Stimulated activated CD8-positive, alpha-beta memory T cell treated with anti-CD3 and anti-CD28 coated beads, Interleukin-2, amount 100 ng/mL, for 48 hours (primary cell): ENCODE data around the gene ZFYVE28.
"Not testable (repeated sequence)": the region's sequence is repeated elsewhere in the genome, so short reads cannot be mapped to it uniquely, and the experiment has no call there.

Experiments used
- DNase-seq, 2 donors: peaks; one replicate each; pipeline ENCODE4 v3.0.0-alpha.2; 2020; ENCODE audit warnings: low read depth in 2 of 2

ZFYVE28 gene

DNA sequence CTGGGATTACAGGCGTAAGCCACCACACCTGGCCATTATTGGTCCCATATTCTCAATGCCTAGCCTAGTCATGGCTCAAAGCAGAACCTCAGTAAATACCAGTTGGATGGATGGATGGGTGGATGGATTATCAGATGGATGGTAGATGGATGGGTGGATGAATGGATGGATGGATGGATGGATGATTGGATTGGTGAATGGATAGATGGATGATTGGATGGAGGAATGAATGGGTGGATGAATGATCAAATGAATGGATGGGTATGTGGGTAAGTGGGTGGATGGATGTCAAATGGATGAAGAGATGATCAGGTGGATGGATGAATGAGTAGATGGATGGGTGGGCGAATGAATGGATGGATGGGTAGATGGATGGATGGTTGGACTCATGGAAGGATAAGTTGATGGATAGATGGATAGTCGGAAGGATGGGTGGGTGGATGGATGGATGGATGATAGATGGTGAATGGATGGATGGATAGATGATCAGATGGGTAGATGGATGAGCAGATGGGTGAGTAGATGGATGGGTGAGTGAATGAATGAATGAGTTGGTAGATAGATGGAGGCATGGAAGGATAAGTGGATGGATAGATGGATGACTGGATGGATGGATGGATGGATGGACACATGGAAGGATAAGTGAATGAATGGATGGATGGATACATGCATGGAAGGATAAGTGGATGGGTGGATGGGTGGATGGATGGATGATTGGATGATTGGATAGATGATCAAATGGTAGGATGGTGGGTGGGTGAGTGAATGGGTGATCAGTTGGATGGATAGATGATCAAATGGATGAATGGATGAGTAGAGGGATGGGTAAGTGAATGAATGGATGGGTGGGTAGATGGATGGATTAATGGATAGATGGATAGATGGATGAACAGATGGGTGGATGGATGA is 28.5 kb upstream of the ZFYVE28 start:
- no peak for DNase-seq

DNA sequence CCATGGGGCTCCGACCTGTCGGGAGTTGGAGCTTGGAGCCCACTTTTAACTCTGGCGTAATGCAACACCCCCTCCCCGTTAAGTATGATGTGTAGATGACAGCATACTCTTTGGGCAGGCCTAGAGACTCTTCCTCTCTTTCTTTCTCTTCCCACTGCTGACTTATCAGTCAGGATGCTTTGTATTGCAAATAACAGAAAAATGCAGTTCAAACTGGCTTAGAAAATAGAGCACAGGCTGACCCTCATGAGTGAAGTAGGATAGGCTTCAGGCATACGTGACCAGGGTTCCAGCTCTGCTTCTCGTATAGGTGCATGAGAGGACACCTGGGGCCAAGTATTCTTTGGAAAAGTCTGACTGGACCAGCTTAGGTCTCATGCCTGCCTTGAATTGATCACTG is 27.1 kb upstream of the ZFYVE28 start:
- DNase-seq = no peak

DNA sequence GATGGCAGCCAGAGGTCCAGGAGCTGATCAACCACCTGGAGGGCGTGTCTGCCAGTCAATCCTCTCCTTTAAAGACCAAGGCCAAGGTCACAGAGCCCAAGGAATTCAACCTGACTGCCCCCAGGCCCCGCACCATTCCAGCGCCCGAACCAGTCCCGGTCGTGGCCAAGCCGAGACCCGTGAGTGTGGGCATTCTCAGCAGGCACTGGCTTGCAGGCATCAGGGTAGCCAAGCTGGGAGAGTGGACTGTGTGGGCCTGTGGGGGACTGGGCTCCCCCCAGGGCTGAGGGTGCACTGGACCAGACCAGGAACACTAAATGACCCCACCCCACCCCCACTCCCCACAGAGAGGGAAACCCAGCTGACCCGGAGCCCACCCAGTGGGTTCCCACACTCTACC is 26.7 kb upstream of the ZFYVE28 start:
- DNase-seq = no peak

DNA sequence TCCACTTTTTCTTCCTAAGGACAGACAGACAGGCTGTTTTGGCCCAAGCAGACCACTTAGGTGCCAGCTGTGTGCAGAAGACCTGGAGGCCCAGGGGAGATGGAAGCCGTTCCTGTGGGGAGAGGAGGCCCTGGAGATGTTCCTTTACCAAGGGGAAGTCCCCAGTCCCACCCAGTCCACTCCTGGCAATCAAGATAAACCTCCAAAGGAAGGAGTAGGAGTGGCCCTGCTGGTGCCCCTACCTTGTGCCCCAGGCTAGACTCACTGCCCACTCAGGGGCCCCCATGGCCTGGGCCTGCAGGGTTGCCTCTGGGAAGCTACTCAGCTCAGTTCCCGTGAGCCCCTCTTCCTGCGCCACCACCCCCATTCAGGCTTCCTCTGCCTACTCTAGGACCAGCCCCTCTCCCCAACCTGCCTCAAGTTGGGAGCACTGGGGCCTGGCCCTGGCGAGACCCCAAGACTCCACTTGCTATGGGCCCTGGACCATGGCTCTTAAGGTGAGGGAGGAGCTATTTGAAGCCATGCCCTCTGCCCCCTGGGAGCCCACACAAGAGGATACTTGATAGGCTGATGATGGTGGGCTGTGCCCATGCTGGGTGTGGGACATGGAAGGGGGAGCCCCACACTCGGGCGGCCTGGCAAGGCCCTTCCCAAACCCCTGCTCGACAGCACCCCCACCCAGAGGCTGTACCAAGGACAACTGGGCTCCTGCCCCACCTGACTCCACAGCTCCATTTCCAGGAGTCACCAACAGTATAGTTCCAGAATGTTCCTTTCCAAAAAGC is 25.7 kb upstream of the ZFYVE28 start:
- no peak for DNase-seq

DNA sequence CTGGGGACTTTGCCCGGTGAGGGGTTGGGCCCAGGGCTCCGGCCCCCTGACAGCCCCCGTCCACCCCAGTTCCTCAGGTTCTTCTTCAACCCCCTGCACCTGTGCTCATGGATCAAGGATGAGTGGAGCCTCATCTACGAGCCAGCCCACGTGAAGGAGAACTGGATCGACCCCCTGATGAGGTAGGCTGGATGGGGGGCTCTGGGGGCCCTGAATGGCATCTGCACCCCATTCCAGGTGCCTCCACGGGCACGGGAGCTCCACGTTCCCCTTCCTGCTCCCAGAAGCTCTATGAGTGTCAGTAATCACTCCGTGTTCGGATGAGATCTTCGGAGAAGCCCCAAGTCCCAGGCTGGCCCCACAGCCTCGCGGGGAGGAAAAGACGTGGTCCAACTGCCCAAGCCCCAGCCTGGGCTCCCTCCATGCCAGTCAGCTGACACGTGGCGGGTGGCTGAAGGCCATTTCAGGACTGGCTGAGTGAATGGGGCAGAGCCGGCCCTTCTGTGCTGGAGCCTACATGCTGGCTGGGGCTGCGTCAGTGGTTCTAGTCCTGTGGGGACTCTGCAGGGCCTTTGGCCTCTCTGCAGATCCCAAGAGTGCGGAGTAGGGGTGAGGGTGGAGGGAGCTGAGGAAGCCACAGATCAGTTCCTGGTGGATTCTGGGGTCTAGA is 24.8 kb upstream of the ZFYVE28 start:
- DNase-seq = no peak

DNA sequence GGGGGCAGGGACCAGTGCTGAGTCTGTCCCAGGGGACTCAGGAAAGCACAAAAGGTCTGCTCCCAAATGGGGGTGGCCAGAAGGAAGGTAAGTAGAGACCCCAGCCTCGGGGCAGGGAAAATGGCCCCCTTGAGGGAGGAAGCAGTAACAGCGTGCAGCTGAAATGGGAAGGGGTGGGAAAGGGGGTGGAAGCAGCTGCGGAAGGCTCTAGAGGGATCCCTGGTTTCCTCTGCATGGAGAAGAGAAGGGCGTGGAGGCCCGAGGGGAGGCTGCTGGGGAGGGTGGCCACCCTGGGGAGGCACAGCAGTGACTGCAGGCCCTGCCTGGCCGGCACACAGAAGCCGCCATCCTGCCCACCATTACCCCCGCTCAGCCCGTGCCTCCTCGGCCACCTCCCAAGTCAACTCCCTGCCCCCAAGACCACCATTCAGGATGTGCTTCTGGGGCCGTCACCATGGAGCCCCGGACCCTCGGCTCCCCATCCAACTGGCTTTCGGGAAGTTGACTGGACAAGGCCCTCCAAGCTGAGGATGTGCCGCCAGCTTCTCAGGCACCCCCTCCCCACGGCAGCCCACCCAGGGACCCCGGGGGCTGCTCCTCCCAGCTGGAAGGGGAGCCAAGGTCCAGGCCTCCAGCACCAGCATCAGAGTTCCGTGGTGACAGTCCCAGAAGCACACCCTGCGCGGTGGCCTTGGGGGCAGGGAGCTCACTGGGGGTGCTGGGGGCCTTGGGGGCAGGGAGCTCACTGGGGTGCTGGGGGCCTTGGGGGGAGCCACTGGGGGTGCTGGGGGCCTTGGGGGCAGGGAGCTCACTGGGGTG is 23.9 kb upstream of the ZFYVE28 start:
- no peak for DNase-seq

DNA sequence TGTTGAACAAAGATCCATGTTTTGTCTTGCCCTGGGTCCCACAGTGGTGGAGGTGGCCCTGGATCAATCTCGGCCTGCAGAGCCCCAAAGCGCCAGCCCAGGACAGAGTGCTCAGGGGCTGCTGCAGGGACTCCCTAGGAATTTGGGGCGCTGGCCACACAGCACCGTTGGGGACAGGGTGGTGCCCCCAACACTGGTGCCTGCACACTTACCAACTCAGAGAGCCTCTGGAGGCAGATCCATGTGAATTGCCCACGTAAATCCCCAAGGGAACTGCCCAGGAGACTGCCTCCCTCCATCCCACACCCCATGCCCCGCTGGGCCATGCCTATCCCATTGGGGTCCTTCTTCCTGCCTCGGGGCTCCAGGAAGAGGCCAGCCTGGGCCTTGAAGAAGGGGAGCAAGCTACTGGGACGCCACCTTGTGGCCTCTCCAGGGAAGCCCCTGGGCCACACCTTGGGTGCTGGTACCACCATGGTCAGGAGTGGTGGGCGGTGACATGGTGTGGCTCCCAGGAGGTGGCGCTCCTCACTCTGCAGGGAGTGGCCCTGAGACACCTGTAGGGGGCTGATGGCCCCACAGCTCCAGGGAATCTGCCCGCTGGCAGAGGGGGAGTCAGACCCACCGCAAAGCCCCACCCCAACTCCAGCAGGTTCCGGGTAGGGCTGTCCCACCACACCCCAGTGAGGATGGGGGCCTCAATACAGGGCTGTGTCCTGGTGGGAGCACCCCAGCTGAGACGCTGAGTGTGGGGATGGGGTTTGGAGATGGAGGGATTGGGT is 23.1 kb upstream of the ZFYVE28 start:
- DNase-seq = peak; percentile 74 to 81

DNA sequence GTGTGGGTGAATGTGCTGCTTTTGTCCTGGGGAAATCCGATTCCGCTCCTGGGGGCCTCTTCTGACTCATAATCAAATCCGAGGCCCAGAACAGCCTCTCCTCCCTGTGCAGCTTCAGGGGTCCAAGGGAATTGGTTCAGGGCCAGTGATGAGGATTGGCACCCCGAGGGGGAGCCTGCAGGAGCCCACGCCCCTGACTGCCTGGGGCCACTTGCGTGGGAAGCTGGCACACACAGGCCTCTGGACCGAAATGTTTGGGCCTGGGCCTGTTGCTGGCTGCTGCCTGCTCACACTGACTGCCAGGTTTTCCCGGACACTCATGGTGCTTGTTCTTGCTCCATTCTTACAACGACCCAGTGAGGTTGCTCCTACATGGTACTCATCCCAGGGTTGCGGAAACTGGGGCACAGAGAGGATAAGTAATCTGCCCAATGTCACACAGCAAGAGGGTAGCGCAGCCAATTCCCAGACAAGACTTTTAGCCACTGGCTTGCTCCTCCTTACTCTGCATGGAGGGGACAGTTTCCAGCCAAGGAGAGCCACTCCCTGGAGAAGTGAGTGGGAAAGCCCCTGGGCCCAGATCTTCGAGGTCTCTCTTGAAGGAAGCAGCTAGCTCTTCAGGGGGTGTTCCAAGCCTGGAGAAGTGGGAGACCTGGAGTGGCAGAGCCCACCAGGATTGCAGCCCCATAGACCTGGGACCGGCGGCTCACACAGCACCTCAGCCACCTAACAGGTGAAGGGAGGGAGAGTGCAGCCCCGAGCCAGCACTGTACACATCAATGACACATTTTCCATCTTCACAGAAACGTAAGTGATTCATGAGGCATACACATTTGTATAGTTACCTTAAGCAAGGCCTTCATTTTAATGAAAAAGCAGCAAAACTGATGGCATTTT is 20.6 kb upstream of the ZFYVE28 start:
- no peak for DNase-seq

DNA sequence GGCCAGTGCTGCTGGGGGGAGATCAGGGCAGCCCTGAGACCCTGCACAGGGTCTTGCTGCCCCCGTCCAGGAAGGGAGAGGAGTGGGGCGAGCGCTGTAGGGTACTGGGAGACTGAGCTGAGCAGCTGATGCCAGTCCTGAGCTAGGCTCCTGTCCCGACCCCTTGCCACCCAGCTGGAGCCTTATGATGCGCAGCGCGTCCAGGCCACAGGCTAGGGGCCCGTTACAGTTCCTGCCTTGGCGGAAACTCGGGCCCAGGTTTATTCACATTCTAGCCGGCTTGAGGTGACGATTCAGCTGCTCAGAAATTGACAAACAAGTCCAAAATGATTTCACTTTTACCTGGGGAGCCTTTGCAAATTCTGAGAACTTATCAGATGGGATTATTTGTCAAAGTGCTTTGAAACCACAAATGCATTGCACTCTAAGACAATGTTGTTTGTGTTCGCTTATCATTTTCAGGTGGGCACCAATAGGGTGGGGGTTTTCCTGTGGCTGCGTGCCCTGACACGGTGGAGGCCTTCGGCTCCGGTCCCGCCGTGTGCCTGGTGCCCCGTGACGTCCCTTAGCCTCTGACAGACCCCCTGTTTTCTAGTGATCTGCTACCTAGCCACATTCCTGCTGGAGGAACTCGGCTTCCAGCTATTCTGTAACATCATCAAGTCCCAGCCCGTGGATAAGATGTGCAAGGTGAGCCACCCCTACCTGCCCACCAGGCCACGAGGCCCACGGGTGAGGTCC is 19.2 kb upstream of the ZFYVE28 start:
- no peak for DNase-seq

DNA sequence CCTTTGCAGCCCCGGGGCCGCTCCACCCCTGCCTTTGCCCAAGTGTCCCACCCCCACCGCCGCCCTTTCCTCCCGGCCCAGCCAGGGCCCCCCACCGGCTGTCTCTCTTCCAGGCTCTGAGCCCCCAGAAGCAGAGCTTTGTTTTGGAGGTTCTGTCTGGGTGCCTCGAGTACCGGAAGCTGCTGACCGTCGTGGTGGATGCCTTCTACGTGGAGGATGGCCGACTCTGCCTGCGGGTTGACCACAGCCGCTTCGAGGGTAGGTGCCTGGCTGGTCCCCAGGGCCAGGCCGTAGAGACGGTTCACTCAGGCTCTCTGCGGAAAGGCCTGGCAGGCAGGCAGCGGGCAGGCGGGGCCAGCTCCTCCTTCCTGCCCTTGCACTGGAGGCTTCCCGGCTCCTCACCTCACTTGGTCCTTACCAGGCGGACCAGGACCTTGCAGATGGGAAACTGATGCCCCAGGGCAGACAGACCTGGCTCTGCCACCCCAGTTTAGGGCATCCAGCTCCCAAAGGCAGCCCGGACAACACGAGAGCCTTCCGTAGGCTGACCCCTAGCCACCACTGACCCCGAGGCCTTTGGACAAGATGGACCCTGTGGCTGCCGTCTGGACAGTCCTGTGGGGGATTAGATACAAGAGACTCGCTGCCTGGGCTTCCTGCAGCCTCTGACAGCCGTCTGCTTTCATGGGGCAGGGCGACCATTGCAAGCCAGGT is 18.5 kb upstream of the ZFYVE28 start:
- no peak for DNase-seq

DNA sequence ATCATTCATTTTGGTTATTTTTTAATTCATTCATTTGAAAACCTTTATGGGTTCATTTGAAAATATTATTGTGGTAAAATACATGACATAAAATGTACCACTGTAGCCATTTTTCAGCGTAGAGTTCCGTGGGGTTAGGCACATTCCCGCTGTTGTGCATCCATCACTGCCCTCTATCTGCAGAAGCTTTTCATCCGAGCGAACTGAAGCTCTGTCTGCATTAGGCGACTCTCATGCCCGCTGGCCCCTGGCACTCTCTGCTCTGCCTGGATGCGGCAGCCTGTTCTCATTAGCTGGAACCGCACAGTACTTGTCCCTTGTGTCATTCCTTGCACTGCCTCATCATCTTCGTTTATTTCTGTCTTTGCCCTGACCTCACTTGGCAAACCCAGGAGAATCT is 17.9 kb upstream of the ZFYVE28 start:
- no peak for DNase-seq

DNA sequence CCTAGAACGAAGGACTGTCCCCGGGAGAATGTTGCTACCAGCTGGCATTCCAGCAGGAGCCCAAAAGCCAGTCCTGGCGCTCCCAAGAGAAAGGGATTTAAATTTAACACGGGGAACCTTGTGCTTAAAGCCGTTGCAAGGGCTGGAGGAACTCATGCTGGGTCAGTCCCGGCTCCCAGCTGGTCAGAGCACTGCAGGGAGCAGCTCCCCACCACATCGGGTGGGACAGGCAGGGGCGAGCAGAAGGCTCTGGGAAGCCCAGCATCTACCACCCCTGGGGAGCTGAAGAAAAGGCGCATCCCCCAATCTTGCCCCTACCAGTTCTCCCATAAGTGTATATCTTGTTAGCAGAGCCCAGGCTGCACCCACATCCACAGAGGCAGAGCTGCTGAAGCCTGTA is 16.0 kb upstream of the ZFYVE28 start:
- no peak for DNase-seq

DNA sequence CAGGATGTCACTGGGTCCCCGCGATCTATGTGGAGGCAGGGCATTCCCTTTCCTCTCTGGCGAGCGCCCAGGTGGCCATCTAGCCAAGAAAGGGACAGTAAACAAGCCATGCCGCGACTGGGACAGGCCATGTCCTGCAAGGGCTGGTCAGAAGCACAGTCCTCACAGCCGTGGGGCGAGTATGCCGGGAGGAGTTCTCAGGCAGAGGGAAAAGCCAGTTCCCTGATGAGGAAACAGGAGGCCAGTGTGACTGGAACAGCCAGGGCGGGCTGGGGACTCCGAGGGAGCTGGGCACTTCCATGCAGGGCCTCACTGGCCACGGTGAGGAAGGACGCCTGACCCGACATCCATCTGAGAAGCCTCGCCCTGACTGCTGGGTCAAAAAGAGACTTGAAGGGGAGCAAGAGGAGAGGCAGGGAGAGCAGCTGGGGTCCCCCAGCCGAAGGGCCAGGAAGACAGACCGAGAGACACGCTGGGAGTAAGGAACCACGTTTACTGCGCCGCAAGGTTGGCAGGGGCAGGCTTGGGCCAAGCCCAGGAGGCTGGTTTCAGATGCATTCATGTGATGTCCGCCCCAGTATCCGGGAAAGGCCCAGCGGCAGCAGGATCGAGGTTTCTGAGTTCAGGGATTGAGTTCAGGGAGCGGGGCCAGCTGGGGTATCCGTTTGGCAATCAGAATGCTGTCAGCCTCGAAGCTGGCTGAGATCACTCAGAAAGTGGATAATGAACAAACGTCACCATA is 15.3 kb upstream of the ZFYVE28 start:
- DNase-seq = no peak

DNA sequence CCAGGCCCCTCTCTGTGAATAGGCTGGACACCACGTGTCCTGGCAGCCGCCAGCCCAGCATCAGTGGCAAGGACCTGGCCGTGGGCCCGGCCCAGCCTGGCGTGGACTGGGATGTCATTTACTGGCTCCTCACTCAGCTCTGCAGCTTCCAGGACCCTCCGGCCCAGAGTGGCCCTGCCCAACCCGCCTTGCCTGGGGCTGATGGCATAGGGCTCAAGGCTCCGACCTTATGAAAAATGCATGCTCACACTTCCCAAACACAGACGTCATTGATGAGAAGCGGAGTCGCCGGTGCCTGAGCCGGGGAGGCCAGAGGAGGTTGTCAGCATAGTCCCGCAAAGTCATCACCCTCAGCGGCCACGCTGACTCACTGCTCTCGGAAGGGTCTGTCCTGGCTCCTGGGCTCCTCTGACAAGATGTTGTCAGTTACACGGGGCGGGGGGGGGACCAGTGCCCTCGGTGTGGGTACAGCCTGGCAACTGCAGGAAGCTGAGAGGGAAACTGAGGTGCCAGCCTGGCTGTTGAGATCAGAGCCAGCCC is 14.6 kb upstream of the ZFYVE28 start:
- no peak for DNase-seq

DNA sequence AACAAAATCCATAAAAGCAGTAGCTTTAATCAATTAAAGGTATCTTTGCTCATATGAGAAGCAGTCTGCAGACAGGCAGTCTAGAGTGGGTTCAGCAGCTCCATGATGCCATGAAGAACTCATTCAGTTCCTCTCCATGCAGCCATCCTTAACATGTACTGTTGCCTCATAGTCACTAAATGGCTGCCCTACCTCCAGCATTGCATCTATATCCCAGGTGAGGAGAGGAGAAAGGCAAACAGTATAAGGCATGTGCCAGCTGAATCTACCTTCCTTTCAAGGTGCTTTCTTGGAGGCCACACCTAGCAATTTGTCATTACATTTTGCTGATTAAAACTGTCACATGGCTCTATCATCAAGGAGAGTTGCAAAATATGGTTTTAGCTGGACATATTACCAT is 13.6 kb upstream of the ZFYVE28 start:
- no peak for DNase-seq

DNA sequence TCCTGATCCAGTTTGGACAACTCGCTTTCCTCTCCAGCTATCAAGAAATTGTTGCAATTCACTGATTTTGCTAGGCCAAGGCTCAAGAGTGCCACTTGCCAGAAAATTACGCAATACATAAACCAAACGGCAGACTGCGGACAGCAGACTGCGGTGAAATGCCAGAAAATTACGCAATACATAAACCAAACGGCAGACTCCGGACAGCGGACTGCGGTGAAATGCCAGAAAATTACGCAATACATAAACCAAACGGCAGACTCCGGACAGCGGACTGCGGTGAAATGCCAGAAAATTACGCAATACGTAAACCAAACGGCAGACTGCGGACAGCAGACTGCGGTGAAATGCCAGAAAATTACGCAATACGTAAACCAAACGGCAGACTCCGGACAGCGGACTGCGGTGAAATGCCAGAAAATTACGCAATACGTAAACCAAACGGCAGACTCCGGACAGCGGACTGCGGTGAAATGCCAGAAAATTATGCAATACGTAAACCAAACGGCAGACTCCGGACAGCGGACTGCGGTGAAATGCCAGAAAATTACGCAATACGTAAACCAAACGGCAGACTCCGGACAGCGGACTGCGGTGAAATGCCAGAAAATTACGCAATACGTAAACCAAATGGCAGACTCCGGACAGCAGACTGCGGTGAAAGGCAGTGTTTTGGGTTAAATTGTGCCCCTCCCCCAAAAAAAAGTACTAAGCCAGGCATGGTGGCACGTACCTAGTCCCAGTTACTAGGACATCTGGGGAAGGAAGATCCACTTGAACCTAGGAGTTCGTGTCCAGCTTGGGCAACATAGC is 11.7 kb upstream of the ZFYVE28 start:
- DNase-seq = not testable (repeated sequence)
